Measurements from ENCODE around the gene TRAPPC14.

DNA sequence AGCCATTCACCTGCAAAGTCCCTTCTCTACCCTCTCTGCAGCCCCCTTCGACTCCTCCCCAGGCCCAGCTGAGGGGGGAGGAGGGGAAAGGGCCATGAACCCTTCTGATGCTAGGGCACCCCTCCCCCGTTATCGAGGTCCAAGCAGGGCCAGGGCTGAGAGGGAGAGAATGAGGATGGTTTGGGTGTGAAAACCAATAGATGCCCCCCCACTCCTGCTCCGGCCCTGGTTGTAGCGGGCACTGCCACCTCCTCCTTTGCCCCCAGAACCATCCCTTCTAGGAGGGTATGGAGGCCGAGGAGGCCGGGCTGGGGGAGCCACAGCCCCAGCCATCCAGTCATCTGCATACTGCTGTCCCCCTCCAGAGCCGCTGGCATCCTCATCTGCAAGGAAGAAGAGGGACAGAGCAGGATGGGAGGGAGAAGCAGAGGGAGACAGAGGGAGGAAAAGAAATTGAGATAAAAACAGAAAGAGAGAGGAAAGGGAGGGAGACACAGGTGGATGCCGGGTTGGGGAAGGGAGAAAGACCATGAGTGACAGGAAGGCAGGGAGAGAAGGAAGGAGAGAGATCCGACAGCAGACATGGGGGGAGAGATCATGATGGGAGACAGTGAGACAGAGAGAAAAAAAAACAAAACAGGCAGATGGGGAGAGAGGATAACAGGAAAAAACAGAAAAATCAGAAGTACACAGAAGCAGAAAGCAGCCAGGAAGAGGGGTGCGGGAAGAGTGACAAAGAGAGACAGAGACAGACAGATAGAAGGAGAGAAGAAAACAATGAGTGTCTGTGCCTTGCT, 11.8 kb upstream of the TRAPPC14 start:
- no peak for TF ChIP-seq EZH2 (IDR thresholded peaks at IDR 0.05)
- TF ChIP-seq, protein P1, sequence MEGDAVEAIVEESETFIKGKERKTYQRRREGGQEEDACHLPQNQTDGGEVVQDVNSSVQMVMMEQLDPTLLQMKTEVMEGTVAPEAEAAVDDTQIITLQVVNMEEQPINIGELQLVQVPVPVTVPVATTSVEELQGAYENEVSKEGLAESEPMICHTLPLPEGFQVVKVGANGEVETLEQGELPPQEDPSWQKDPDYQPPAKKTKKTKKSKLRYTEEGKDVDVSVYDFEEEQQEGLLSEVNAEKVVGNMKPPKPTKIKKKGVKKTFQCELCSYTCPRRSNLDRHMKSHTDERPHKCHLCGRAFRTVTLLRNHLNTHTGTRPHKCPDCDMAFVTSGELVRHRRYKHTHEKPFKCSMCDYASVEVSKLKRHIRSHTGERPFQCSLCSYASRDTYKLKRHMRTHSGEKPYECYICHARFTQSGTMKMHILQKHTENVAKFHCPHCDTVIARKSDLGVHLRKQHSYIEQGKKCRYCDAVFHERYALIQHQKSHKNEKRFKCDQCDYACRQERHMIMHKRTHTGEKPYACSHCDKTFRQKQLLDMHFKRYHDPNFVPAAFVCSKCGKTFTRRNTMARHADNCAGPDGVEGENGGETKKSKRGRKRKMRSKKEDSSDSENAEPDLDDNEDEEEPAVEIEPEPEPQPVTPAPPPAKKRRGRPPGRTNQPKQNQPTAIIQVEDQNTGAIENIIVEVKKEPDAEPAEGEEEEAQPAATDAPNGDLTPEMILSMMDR (IDR thresholded peaks at IDR 0.05), result no peak

Measured in neural progenitor cell (in vitro differentiated cells).